ENCODE results near the gene CLMP. TPM values are rescaled to one million over a fixed set of nuclear protein-coding genes. Genes with fewer than 3 reads are reported as not detected.
"Not testable (repeated sequence)": the region's sequence is repeated elsewhere in the genome, so short reads cannot be mapped to it uniquely, and the experiment has no call there.

CLMP gene
- total RNA-seq, 1 experiment from 2014 or later = 10.5 TPM

- DNase-seq (ENCODE audit: extremely low read depth, low read depth) = no peak
These were observed 24.1 kb upstream of the CLMP start for GRCh38 chr11:123219066-123219690.

GRCh38 chr11:123218451-123218850, 23.4 kb upstream of the CLMP start:
- peak; percentile 59 for DNase-seq (ENCODE audit: extremely low read depth, low read depth)

- peak; percentile 68 for DNase-seq (ENCODE audit: extremely low read depth, low read depth)
These were observed 22.8 kb upstream of the CLMP start for GRCh38 chr11:123217897-123218296.

DNA sequence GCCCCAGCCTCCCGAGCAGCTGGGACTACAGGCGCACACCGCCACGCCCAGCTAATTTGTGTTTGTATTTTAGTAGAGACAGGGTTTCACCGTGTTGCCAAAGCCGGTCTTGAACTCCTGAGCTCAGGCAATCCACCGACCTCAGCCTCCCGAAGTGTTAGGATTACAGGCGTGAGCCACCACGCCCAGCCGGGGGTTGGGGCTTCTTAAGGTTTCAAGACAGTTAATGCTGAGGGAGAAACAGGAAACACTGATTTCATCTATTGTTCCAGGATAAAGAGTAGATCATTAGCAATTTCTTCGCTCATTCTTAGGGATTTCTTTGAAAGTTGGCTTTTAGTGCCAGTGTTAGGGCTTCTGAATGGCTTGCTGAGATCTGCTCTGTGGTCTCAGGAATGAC, 21.2 kb upstream of the CLMP start:
- DNase-seq (ENCODE audit: extremely low read depth, low read depth) = no peak

DNA sequence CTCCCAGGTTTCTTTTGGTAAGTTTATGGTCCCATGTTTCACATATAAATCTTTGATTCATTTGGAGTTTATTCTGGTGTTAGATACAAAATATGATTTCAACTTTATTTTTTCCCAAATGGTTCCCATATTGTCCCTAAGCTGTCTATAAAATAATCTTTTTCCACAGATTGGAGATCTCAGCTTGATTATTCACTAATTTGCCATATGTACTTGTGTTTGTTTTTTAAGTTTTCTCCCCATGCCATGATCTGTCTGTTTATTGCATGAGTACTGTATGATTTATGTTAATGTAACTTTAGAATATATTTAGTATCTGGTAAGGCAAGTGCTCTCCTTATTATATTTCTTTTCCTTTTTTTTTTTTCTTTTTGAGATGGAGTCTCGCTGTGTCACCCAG, 19.9 kb upstream of the CLMP start:
- DNase-seq (ENCODE audit: extremely low read depth, low read depth) = no peak

GRCh38 chr11:123214396-123214795, 19.3 kb upstream of the CLMP start:
- DNase-seq (ENCODE audit: extremely low read depth, low read depth) = no peak

GRCh38 chr11:123213307-123213771, 18.3 kb upstream of the CLMP start:
- DNase-seq (ENCODE audit: extremely low read depth, low read depth) = no peak

GRCh38 chr11:123212406-123212805, 17.4 kb upstream of the CLMP start:
- DNase-seq (ENCODE audit: extremely low read depth, low read depth) = no peak

GRCh38 chr11:123211981-123212380, 16.9 kb upstream of the CLMP start:
- DNase-seq (ENCODE audit: extremely low read depth, low read depth) = no peak

GRCh38 chr11:123211149-123211852, 16.3 kb upstream of the CLMP start:
- no peak for DNase-seq (ENCODE audit: extremely low read depth, low read depth)

- no peak for DNase-seq (ENCODE audit: extremely low read depth, low read depth)
These were observed 14.5 kb upstream of the CLMP start for GRCh38 chr11:123209591-123209990.

DNA sequence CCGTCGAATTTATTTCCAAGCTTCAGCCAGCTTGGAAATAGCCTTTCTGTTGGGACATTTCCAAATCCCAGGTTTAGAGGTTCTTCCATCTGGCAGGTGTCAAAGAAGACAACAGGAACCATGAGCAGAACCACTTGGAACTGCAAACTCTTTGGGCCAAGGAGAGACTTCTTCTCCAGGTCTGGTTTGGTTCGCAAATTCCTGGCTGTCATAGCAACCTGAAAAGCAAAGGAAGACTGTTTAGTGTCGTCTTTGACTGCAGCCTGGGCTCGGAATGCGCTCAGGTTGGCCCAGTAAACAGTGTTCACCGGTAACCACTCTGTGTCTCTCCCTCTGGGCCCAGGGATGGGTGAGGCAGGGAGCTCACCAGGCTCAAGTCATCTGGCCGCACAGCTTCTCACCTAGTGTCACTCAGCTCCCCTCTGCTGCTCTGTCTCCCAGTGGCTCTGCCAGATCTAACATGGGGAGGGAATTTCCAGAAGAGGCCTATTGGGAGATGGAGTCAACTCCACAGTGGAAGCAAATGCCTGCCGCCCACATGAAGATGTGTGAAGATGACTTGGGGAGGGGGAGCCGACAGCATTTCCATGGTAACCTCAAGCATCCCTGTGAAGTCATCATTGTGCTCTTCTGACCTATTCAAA, 11.9 kb upstream of the CLMP start:
- no peak for DNase-seq (ENCODE audit: extremely low read depth, low read depth)

DNA sequence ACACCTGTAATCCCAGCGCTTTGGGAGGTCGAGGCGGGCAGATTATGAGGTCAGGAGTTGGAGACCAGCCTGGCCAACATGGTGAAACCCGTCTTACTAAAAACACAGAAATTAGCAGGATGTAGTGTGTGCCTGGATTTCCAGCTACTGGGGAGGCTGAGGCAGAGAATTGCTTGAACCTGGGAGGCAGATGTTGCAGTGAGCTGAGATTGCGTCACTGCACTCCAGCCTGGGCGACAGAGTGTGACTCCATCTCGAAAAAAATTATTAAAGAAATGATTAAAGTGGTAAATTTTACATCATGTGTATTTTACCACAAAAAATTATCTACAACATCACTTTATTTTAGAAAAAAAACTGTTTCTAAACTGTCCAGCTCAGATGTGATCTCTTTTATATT, 11.0 kb upstream of the CLMP start:
- DNase-seq (ENCODE audit: extremely low read depth, low read depth) = not testable (repeated sequence)

- no peak for DNase-seq (ENCODE audit: extremely low read depth, low read depth)
These were observed 8.9 kb upstream of the CLMP start for GRCh38 chr11:123203934-123204333.

DNA sequence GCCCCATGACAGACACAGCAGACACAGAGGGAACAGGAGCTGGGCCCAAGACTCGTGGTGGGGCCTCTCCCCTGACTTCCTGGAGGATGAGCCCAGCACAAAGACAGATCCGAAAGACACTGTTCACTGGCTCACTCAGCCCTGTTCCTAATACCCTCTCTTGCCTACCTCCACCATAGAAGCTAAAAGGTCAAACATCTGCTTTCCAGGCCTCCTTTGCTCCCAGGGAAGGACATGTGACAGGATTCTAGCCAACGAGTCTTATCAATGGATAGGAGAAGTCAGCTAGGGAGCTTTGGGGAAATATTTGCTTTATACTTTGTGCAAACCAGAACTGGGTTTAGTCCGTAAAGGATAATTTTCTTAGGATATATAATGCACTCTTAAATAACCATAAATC, 8.4 kb upstream of the CLMP start:
- no peak for DNase-seq (ENCODE audit: extremely low read depth, low read depth)

- DNase-seq (ENCODE audit: extremely low read depth, low read depth) = no peak
These were observed 7.4 kb upstream of the CLMP start for GRCh38 chr11:123202155-123203151.

DNA sequence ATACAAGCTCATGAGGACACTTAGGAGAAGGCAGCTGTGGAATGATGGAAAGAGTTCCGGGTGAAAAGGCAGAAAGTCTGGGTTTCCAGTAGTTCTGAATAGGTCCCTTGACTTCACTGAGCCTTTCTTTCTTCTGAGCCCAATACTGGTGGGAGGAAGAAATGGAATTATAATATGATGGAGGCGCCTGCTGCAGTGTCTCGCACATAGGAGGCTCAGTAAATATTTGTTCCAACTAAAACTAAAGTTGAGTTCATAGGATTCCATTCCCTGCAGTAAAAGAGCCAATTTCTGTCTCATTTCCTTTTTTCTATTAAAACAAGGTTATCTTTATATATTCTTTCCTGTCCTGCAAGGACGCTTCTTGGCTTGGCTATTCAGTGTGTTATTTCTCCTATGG, 5.2 kb upstream of the CLMP start:
- DNase-seq (ENCODE audit: extremely low read depth, low read depth) = no peak

- no peak for DNase-seq (ENCODE audit: extremely low read depth, low read depth)
These were observed 2.7 kb upstream of the CLMP start for GRCh38 chr11:123197711-123198110.

DNA sequence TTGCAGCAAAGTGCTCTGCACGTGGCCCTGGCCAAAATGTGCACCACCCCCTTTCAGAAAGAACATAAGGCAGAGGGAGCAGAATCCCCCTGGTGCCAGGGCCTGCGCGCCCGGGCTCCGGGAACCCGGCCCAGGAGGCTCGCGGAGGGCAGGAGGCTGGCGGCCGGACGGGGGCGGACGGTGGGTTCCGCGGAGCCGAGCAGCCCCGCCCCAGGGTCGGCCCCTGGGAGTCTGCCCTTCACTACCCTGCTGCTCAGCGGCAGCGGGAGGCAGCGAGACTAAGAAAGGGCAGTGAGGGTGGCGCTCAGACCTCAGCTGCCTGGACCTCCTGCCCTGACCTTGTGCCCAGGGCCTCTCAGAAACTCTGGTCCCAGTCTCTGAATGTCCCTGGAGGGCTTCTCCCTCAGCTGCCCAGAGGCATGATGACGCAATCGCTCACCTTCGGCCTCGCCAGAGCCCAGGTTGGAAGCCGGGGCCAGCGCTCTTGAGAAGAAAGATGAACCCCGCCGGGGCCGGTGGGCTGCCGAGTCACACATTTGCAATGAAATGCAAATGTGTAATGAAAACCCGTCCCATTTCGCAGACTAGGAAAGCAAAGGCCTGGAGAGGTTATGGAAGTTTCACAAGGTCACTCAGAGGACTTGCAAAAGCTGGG, 1.1 kb upstream of the CLMP start:
- DNase-seq (ENCODE audit: extremely low read depth, low read depth) = no peak

All from NCI-H460 (cell line).